ENCODE measurements around the gene KIF1B.
"Not testable (repeated sequence)": the region's sequence is repeated elsewhere in the genome, so short reads cannot be mapped to it uniquely, and the experiment has no call there.

KIF1B gene

GRCh38 chr1:10242811-10243210 is 32.4 kb downstream of the KIF1B start:
- DNase-seq: peak; percentile 45

GRCh38 chr1:10245674-10246073 is 35.3 kb downstream of the KIF1B start:
- no peak for DNase-seq

GRCh38 chr1:10249808-10250457 is 39.6 kb downstream of the KIF1B start:
- no peak for DNase-seq

DNA sequence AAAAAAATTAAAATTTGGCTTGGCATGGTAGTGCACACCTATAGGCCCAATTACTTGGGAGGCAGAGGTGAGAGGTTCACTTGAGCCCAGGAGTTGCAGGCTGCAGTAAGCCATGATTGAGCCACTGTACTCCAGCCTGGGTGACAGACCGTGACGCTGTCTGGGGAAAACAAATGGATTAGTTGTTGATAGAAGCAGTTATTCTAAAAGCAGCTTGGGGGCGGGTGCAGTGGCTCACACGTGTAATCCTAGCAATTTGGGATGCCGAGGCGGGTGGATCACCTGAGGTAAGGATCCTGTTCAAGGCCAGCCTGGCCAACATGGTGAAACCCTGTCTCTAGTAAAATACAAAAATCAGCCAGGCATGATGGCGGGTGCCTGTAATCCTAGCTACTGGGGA is 40.3 kb downstream of the KIF1B start:
- DNase-seq: no peak

- peak; percentile 65 for DNase-seq
Measured at GRCh38 chr1:10251325-10252108, 41.1 kb downstream of the KIF1B start.

- DNase-seq: no peak
Measured at GRCh38 chr1:10252508-10252907, 42.1 kb downstream of the KIF1B start.

DNA sequence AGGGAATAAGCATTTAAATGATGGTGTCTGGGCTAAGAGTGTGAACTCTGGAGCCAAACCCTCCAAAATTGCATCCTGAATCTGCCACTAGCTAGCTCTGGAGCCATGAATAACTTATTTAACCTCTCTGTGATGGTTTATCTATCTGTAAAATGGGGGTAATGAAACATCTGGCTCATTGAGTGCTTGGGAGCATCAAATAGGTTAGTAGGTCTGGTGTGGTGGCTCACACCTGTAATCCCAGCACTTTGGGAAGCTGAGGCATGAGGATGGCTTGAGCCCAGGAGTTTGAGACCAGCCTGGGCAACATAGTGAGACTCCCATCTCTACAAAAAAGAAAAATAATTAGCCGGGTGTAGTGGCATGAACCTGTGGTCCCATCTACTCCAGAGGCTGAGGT is 42.8 kb downstream of the KIF1B start:
- no peak for DNase-seq

DNA sequence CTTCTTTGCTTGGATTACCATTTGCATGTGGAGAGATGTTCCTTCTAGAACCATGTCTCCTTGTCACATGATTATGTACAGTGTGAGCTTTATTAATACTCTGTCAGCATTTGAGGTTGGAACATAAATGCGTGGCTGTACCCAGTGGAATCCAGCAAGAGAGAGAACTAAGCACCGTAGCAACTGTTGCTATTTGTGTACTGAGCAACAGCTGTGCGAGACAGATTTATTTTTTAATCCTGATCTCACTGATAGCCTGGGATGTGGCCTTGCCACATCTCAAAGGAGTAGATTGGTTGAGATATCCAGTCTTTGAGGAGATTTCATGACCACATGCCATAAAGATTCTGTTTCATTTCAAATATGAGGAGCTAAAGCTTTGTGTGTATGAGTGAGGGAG is 43.4 kb downstream of the KIF1B start:
- DNase-seq: peak; percentile 33

GRCh38 chr1:10257851-10258250 is 47.5 kb downstream of the KIF1B start:
- no peak for DNase-seq

GRCh38 chr1:10259547-10259946 is 49.2 kb downstream of the KIF1B start:
- DNase-seq: not testable (repeated sequence)

DNA sequence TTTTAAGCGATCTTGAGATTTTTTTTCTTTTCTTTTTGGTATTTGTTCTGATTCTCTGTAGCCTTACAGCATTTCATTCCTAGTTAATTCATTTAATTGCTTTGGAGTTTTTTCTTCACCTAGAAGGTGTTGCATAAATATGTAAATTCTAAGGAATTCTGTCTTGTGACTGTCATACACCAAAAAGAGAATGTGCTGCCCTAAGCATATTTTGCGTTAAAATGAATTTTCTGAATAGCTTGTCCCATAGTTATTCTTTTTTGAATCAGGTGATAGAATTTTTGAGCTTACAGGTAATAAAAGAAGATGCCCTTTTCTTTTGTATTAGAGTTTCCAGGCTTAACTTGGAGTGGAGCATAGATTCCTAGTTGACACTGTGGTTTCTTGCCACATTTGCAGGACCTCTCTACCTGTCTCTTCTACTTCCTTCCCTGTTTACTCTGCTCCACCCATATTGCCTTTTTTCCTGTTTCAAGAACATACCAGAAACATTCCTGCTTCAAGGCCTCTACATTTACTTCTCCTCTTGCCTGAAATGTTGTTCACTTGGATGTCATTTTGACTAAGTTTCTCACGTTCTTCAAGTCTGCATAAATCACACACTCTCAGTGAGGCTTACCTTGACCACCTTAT is 53.2 kb downstream of the KIF1B start:
- DNase-seq: no peak

DNA sequence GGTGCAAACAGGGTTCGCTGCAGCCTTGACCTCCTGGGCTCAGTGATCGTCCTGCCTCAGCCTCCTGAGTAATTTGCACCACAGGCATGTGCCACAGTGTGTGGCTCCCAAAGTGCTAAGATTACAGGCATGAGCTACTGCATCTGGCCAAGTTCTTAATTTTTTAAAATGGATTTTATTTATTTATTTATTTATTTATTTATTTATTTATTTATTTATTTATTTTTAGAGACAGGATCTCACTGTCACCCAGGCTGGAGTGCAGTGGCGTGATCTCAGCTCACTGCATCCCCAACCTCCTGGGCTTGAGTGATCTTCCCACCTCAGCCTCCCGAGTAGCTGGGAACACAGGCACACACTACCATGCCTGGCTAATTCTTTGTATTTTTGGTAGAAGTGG is 54.7 kb downstream of the KIF1B start:
- DNase-seq: no peak

GRCh38 chr1:10265900-10266299 is 55.5 kb downstream of the KIF1B start:
- no peak for DNase-seq

DNA sequence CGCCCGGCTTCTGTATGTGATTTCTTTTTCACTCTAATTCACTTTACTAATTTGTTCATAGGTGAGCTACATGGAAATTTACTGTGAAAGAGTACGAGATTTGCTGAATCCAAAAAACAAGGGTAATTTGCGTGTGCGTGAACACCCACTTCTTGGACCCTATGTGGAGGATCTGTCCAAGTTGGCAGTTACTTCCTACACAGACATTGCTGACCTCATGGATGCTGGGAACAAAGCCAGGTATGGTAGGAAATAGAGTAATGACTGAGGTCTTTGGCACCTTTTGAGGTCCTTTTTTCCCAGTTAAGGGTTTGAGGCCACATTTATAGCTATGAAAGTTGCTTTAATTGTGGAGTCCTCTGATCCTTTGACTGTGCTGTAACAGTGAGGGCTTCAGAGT is 56.9 kb downstream of the KIF1B start:
- DNase-seq: no peak

GRCh38 chr1:10267921-10268320 is 57.6 kb downstream of the KIF1B start:
- DNase-seq: no peak

GRCh38 chr1:10271090-10271489 is 60.7 kb downstream of the KIF1B start:
- no peak for DNase-seq

DNA sequence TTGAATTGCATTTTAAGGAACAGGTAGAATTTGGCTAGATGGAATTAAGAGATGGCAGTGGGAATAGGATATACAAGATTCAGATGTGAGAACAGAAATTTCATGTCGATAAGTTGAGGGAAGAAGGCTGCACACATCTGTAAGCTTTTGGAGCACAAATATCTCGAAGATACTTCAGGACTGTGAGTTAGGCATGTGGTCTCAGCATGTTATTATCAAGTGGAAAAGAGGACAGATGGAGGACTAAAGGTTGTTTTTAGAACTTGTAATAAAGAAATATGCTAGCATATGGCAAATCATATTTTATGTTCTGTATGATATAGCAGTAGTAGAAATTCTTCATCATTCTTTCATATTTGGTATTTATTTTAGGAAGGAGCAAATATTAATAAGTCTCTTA is 61.5 kb downstream of the KIF1B start:
- no peak for DNase-seq

DNA sequence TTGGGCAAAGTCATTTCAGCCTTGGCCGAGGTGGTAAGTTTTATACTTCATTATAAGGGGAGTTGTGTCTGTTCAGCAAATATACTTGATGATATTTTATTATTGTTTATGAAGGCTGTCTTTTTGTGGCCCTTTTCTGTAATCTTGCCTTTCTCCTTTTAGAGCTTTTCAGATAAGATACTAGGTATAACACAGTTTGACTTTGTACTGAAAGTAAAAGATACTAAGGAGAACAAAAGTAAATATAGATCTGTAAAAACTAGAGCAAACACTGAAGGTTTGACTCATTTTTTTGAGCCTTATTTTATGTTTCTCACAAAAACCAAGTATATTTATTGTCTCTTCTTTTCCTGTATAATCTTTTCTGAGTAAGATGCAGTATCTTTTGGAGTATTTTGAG is 61.9 kb downstream of the KIF1B start:
- no peak for DNase-seq

DNA sequence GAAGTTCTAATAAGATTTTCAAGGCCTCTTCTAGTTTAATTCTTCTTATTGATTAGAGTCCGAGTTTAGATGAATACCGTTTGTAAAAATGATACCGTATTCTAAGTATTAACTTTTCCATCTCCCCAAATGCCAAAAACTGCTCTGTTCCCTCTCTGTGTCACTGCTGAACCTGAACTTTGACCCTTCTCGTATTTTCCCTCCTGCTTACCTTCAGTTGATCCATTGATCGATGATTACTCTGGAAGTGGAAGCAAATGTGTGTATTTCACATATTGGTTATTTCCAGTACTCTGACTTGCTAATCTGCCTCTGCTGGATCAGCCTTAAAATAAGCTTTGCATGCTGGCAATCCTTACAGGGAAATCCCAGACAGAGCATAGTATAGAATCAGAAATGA is 68.5 kb downstream of the KIF1B start:
- DNase-seq: no peak

DNA sequence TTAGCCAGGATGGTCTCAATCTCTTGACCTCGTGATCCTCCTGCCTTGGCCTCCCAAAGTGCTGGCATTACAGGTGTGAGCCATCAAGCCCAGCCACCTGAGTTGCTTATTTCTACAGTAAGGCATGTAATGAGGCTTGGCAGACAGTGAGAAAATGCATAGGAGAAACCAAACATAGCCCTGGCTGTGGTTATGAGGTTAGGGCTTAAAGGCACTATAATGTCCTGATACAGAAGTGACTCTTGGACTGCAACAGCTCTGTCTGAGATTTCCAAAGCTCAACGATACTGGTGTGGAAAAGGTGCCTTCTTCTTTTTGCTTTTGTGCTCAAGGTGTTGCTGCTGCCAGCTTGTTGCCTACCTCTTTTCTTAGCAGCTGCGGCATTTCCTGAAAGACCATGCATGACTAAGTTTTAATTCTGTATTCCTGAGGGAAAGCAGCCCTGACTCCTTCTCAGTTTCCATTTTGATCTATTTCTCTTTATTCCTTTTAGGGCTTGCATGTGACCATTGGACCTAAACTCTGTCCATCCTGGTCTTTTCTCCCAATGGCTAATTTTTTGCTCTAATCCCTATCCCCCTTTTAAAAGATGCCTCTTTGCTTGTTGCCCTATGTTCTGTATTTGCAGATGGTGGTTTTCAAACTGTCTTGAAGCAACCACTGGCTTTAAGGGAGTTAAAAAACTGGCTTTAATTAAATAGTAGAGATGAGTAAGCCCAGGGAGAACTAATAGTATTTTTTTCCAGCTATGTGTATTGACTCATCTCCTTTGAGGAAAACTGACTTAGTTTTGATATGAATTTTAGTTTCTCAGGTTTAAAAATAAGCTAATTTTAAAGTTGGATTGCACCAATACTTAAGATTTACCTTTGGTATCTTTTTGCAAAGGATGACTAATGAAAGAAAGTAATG is 70.3 kb downstream of the KIF1B start:
- DNase-seq: peak; percentile 53

DNA sequence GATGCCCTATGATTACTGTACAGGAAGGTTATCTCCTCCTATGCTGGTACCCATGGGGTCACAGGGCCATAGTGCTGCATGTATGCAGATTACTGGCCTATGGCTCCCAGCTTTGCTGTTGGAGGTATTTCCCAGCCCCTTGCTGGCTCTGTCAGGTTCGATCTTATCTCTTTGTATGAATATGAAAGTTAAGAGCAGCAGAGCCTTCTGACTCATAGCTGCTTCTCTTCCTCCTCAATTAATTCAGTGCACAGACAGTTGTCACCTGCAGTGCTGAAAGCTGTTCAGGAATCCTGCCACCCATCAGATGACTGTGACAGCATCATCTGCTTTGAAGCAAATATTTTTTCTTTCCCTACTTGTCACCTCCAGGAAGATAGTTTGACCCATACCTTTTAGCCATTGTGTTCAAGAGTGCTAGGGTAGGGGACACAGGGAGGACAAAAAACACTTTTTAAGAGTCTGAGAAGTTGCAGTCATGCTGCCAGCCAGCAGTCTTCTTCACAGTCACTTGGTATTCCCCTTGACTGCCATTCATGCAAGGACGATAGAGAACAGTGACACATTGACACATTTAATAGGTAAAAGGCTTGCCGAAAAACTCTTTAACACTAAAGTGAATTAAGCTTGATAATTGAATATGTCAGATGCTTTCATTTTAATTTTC is 73.1 kb downstream of the KIF1B start:
- peak; percentile 83 for DNase-seq

DNA sequence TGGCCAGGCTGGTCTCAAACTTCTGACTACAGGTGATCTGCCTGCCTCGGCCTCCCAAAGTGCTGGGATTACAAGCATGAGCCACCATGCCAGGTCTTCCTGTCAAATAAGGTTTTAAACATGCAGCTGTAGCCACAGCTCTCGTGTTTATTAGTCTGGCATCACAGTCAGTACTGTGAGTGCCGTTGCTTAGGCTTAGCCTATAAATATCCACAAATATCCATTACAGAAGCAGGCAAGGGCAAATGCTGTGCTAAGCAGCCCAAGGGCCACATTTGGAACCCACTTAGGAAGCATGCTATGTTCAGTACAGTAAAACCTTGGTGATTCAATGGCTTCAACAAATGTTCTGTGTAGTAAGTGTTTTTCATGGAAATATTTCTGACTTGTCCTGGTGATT is 75.9 kb downstream of the KIF1B start:
- no peak for DNase-seq
